ENCODE results near the gene LRRTM4.

DNA sequence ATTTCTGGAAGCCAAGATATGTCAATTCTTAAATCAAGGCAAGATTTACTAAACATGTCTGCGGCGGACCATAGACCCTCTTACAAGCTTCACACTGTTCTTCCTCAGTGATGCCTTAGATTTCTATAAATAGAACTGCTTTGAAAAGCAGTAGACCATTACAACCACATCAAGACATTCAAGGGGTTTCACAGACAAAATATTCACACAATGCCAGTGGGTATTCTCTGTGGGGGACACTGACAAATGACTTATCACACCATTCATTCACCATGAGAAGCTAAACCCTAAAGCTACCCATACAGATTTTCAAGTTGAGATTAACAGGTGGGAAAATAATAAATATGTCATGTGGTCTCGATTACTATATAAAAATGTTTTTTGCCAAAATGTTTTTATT is 15.9 kb upstream of the LRRTM4 start:
- no peak for TF ChIP-seq GABPA (IDR thresholded peaks at IDR 0.05; ENCODE audit: low read depth, low read length)
- TF ChIP-seq GABPA (CRISPR knock-in tag; IDR thresholded peaks at IDR 0.05; ENCODE audit: low read depth), result no peak
- TF ChIP-seq, protein P1, sequence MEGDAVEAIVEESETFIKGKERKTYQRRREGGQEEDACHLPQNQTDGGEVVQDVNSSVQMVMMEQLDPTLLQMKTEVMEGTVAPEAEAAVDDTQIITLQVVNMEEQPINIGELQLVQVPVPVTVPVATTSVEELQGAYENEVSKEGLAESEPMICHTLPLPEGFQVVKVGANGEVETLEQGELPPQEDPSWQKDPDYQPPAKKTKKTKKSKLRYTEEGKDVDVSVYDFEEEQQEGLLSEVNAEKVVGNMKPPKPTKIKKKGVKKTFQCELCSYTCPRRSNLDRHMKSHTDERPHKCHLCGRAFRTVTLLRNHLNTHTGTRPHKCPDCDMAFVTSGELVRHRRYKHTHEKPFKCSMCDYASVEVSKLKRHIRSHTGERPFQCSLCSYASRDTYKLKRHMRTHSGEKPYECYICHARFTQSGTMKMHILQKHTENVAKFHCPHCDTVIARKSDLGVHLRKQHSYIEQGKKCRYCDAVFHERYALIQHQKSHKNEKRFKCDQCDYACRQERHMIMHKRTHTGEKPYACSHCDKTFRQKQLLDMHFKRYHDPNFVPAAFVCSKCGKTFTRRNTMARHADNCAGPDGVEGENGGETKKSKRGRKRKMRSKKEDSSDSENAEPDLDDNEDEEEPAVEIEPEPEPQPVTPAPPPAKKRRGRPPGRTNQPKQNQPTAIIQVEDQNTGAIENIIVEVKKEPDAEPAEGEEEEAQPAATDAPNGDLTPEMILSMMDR (CRISPR knock-in tag; IDR thresholded peaks at IDR 0.05), result no peak
- no peak for TF ChIP-seq MAFK (conservative IDR thresholded peaks at IDR 0.05 in 1 of 2, IDR thresholded peaks at IDR 0.05 in 1 of 2; ENCODE audit: low read length in 2 of 2)
- TF ChIP-seq, protein P2, sequence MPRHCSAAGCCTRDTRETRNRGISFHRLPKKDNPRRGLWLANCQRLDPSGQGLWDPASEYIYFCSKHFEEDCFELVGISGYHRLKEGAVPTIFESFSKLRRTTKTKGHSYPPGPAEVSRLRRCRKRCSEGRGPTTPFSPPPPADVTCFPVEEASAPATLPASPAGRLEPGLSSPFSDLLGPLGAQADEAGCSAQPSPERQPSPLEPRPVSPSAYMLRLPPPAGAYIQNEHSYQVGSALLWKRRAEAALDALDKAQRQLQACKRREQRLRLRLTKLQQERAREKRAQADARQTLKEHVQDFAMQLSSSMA (CRISPR knock-in tag; IDR thresholded peaks at IDR 0.05), result no peak
- no peak for TF ChIP-seq ERF (CRISPR knock-in tag; IDR thresholded peaks at IDR 0.05)
- TF ChIP-seq MYC (CRISPR knock-in tag; IDR thresholded peaks at IDR 0.05; ENCODE audit: borderline replicate concordance), result no peak
- TF ChIP-seq, protein P3, sequence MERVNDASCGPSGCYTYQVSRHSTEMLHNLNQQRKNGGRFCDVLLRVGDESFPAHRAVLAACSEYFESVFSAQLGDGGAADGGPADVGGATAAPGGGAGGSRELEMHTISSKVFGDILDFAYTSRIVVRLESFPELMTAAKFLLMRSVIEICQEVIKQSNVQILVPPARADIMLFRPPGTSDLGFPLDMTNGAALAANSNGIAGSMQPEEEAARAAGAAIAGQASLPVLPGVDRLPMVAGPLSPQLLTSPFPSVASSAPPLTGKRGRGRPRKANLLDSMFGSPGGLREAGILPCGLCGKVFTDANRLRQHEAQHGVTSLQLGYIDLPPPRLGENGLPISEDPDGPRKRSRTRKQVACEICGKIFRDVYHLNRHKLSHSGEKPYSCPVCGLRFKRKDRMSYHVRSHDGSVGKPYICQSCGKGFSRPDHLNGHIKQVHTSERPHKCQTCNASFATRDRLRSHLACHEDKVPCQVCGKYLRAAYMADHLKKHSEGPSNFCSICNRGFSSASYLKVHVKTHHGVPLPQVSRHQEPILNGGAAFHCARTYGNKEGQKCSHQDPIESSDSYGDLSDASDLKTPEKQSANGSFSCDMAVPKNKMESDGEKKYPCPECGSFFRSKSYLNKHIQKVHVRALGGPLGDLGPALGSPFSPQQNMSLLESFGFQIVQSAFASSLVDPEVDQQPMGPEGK (CRISPR knock-in tag; IDR thresholded peaks at IDR 0.05), result no peak
- TF ChIP-seq, protein P4, sequence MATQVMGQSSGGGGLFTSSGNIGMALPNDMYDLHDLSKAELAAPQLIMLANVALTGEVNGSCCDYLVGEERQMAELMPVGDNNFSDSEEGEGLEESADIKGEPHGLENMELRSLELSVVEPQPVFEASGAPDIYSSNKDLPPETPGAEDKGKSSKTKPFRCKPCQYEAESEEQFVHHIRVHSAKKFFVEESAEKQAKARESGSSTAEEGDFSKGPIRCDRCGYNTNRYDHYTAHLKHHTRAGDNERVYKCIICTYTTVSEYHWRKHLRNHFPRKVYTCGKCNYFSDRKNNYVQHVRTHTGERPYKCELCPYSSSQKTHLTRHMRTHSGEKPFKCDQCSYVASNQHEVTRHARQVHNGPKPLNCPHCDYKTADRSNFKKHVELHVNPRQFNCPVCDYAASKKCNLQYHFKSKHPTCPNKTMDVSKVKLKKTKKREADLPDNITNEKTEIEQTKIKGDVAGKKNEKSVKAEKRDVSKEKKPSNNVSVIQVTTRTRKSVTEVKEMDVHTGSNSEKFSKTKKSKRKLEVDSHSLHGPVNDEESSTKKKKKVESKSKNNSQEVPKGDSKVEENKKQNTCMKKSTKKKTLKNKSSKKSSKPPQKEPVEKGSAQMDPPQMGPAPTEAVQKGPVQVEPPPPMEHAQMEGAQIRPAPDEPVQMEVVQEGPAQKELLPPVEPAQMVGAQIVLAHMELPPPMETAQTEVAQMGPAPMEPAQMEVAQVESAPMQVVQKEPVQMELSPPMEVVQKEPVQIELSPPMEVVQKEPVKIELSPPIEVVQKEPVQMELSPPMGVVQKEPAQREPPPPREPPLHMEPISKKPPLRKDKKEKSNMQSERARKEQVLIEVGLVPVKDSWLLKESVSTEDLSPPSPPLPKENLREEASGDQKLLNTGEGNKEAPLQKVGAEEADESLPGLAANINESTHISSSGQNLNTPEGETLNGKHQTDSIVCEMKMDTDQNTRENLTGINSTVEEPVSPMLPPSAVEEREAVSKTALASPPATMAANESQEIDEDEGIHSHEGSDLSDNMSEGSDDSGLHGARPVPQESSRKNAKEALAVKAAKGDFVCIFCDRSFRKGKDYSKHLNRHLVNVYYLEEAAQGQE (IDR thresholded peaks at IDR 0.05; ENCODE audit: borderline replicate concordance in 1 of 2, low read depth in 1 of 2, low read length in 2 of 2), result no peak
- no peak for TF ChIP-seq JUN (CRISPR knock-in tag; IDR thresholded peaks at IDR 0.05)
